B cell (primary cell): ENCODE results near the gene NONO.

Source experiments
- EZH2 ChIP-seq: IDR thresholded peaks from 2 replicates; pipeline ENCODE4 v1.6.1; 2012; ENCODE audit warnings: borderline replicate concordance, low read depth, mild to moderate bottlenecking, moderate library complexity, low read length; ENCODE audit not compliant: insufficient read depth, poor library complexity, severe bottlenecking
- TF ChIP-seq, protein P1 (sequence below): fragments of 200-600 bp; IDR thresholded peaks from one replicate; pipeline ENCODE4 v1.8.0; 2022; ENCODE audit warnings: antibody characterized with exemption, mild to moderate bottlenecking

- TF ChIP-seq, protein P1, sequence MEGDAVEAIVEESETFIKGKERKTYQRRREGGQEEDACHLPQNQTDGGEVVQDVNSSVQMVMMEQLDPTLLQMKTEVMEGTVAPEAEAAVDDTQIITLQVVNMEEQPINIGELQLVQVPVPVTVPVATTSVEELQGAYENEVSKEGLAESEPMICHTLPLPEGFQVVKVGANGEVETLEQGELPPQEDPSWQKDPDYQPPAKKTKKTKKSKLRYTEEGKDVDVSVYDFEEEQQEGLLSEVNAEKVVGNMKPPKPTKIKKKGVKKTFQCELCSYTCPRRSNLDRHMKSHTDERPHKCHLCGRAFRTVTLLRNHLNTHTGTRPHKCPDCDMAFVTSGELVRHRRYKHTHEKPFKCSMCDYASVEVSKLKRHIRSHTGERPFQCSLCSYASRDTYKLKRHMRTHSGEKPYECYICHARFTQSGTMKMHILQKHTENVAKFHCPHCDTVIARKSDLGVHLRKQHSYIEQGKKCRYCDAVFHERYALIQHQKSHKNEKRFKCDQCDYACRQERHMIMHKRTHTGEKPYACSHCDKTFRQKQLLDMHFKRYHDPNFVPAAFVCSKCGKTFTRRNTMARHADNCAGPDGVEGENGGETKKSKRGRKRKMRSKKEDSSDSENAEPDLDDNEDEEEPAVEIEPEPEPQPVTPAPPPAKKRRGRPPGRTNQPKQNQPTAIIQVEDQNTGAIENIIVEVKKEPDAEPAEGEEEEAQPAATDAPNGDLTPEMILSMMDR: no peak
- no peak for TF ChIP-seq EZH2
These were observed 32.5 kb downstream of the NONO start for GRCh38 chrX:71315917-71316316.
